Measurements from ENCODE around the gene PYY. TPM values are rescaled to one million over a fixed set of nuclear protein-coding genes. Genes with fewer than 3 reads are reported as not detected.
A peak's percentile ranks its signal among the peaks of the same experiment; 100 is the strongest.
"Not testable (repeated sequence)": the region's sequence is repeated elsewhere in the genome, so short reads cannot be mapped to it uniquely, and the experiment has no call there.

Gene PYY
- total RNA-seq = not detected

GRCh38 chr17:43953746-43954145, at the start of gene PYY:
Gene PYY (minus strand): TSS chr17:43953940. CDS start chr17:43953483, 457 bp downstream.
- no peak for DNase-seq

DNA sequence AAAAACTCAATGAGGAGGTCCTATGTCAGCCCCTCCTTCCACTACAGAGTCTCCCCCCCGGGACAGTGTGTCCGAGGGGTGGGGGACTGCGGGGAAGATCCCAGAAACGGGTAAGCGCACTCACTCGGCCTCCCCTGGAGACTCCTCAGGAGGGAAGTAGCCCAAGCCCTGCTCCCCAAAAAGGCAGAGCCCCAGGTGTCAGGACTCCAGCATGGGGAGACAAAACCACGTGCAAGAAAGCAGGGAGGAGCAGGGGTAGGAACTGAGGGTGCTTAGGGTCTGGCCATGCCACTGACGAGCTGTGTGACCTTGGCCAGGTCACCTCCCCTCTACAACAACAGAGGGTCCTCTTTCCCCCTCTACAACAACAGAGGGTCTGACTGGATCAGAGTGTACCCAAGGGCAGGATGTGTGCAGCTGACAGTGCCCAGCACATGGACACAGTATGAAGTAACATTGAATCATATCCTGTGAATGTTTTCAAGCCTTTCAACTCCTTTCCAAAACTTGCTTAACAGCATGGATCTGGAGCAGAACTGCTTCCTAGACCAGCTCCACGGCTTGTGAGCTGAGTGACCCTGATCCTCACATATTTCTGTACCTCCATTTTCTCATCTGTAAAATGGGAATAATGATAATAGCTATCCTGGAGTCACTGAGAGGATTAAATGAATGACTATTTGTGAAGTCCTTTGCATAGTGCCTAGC, 48.6 kb upstream of the PYY start:
- DNase-seq = no peak

- DNase-seq = no peak
These were observed 47.8 kb upstream of the PYY start for GRCh38 chr17:44001461-44001920.

- no peak for DNase-seq
These were observed 47.2 kb upstream of the PYY start for GRCh38 chr17:44000871-44001460.

DNA sequence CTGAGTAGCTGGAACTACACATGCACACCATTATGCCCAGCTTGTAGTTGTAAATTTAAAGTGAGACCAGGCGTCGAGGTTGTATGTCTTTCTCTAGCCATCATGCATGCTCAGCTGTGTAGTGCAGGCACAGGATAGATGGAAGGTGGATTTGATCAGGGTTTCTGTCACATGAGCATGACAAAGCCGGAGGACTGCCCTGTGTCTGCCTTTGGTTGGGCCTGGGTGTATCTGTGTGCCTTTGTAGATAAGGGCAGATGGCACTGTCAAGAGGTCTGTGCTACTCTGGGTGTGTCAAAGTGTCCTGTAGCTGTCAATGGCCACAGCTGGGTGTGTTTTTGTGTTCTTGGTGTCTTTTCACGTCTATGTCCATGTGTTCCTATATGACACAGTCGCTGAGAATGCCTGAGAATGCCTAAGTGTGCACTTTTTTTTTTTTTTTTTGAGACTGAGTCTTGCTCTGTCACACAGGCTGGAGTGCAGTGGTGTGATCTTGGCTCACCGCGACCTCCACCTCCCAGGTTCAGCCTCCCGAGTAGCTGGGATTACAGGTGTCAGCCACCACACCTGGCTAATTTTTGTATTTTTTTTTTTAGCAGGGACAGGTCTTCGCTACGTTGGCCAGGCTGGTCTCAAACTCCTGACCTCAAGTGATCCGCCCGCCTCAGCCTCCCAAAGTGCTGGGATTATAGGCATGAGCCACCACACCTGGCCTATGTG, 46.6 kb upstream of the PYY start:
- no peak for DNase-seq

DNA sequence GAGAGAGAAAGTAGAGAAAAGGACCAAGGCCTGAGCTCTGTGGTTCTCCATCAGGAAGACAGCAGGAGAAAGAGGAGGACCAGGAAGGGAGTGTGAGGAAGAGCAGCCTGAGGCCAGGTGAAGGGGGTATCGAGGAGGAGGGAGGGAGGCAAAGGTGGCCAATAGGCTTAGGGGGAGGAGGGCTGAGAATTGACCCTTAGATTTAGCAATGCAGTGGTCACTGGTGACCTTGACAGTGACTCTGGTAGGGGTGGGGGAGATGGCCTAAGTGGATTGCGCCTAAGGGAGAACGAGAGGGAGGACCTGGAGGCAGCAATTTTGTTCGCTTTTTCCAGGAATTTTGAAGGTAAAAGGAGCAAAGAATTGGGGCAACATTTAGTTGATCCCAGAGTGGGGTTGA, 45.3 kb upstream of the PYY start:
- no peak for DNase-seq

DNA sequence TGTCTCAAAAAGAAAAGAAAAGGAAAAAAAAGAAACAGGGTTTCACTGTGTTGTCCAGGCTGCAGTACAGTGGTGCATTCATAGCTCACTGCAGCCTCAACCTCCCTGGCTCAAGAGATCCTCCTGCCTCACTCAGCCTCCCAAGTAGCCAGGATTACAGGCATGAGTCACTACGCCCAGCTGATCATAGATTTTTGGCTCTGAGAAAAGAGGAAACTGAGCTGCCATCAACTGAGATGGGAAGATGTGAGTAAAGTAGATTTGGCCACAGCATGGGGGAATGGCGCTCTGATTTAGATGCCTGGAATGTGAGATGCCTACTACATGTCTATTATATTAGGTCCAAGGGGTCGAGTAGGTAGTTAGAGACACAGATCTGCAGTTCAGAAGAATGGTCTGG, 44.8 kb upstream of the PYY start:
- DNase-seq = no peak

GRCh38 chr17:43997180-43997579, 43.4 kb upstream of the PYY start:
- DNase-seq = not testable (repeated sequence)

- DNase-seq = no peak
These were observed 41.4 kb upstream of the PYY start for GRCh38 chr17:43995150-43995471.

DNA sequence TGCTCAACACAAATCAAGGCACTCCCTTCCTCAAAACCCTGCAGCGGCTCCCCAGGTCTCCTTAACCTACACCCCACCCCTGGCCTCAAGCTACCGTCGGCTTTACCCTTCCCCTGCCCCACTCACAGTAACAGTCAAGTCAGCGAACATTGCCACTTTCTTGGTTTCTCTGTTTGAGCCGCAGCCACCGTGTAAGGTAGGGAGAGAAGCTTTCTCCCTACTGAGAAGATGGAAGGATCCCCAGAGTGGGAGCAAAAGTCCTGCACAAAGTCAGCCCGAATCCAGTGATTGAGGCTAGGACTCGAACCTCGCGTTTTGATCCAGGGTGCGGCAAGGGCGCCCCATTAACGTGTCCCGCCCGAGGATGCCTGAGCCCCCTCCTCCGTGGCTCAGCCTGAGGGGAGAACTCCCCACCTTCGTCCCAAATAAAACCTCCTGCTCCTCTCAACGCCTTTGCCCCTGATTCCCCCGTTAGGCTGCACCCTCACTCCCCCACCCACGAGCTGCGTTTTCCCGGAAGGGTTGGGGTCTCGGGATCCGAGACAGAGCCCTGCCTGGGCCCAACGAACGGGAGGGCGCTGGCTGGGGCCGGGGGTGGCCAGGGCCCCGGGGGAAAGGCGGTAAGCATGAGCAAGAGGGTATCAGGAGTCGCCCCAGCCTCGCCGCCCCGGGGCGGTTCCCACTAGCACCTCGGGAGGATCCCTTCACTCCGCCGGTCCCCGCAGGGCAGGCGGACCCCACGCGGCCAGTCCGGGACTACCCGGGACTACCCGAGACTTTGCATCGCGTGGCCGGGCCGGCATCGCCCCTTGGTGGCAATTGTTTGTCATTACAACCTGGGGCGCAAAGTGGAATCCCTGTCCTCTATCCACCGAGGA, 40.8 kb upstream of the PYY start:
- peak; percentile 12 for DNase-seq

GRCh38 chr17:43992641-43993040, 38.9 kb upstream of the PYY start:
- no peak for DNase-seq

DNA sequence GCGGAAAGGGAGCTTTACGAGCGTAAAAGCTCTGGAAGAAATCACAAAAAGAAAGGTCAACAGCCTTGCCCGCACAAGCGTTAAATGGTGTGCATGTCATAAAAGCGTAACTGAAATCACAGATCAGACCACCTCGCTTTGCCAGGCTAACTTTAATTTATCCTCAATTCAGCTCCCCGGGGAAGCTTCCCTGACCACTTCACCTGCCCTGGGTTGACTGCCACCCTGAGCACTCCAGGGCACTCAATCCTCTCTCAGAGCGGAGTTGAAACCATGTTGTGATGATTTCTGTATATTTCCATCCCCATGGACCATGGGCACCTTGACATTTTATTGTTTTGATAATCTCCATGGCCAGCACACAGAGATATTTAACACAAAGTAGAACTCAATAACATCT, 34.6 kb upstream of the PYY start:
- DNase-seq = no peak

DNA sequence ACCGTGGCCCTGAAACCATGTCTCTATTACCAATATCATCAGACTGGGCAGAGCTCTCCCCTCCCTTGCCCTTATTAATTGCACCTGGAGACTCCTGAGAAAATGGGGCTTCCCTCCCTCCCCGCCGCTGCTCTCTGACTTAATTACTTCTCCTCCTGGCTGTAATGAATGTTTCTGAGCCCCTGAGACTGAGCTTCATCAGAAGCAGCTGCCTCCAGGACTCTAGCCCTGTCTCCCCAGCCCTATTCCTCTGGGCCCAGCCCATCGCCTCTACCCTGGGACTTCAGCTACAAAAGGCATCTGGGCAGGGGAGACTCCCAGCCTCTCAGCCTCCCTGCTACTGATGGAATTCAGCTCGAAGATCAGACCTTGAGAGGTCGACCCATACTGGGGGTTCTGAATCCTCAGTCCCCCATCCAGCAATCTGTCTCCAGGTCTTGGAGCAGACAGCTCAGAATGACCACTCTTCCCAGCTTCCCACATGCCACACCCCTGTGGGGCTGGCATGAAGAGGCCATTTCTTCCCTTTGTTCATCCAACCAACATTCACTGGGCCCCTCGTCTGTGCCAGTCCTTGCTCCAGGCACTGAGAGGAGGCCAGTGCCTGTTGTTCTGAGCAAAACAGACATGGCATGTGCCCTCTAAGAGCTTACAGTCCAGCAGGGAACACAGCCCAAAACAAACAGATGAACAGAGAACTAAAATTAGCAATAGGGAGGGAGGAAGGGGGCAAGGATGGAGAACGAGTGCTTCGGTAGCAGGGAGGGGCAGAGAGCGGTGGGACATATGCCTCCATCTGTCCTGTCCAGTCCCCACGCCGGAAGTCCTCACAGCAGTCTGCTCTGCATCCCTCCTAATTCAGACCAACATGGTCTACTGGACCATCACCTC, 33.6 kb upstream of the PYY start:
- no peak for DNase-seq

DNA sequence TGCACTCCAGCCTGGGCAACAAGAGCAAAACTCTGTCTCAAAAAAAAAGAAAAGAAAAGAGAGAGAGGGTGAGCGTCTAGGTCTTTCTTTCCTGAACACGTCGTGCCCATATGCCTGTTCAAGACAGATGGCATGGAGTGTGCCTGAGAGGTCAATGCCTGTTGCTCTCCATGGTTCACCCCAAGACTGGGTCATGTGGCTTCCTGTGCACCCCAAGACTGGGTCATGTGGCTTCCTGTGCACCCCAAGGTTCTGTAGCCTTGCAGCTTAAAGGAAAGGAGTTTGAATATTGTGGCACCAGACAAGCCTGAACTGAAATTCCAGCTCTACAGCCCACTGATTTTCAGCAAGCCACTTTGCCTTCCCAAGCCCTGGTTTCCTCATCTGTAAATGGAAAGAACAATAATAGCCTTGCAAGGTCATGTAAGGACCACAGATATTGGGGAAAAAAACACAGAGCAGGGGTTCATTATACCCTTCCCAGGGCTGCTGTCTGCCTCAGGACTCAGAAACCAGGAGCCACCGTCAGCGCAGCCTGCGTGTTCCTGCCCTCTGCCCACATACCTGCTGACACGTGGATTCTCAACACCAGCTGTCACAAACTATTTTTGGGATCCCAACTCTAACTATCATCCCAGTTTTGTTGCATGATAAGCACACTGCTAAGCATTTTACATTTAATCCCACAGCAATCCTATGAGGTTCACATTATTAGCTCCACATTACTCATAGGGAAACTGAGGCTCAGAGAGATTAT, 32.7 kb upstream of the PYY start:
- DNase-seq = peak; percentile 13

DNA sequence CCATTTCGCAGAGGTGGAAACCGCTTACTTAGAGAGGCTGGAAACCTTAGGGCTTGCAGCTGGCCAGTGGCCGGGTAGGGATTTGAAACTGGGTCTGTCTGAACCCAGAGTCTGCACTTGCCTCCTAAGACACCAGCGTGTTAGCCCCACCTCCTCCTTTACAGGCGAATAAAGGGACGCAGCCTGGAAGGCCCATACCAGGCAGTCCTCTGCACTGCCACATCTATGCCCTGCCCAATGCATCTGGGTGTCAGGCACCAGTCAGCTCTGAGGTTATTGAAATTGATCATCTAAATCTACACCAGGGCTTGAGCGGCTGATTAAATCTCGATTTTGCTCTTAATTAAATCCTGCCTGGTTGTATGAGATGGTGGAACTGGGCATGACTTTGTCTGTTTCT, 30.8 kb upstream of the PYY start:
- no peak for DNase-seq

DNA sequence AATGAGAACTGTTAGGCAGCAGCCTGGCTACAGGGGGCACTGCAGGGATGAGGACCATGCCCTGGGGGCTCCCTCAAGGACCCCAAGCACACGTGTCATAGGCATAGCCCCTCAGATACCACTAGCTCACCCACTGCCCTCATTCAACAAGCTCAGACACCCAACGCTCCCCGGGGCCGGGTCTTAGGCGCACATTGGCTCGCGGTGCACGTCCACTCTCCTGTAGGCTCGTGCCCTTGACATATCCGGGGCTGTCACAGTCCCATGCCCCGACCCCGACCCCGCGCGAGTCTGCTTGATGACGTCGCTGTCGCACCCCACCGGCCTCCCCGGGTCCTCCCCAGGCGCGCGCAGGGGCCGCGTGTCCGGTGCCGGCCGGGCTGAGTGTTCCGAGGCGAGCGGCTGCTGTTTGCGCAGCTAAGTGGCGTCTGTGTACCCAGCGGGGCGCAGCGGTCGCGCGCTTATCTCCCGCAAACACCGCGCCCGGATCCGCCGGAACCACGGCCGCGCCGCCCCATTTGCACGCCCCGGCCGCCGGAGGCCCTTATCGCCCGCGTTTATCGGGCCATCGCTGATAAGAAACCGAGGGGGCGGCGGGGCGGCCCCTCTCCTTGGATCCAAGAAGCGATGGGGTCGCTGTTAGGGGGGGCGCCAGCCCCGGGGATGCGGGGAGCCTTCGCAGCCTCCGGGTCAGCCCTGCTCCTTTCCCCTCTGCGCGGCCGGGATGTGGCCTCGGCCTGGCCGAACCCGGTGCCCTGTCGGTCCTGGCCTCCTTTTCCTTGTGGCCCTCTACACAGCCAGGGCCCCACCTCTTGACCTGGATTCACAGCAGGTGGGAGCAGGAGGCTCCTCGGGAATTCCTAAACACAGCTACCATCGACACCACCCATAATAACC, 30.0 kb upstream of the PYY start:
- no peak for DNase-seq

DNA sequence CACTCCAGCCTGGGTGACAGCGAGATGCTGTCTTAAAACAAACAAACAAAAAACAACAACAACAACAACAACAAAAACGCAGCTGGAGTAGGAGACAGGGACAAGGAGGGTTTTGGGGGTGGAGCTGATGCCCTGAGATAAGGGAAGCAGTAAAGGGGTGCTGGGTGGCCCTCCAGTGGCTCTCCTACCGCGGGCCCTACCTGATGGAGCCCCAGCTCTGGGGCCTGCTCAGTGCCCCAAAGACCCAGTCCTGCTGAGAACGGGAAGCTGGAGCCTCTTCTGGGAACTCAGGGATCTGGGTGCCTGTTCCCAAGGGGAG, 29.4 kb upstream of the PYY start:
- no peak for DNase-seq

GRCh38 chr17:43982171-43982570, 28.4 kb upstream of the PYY start:
- DNase-seq = no peak

GRCh38 chr17:43979671-43980070, 25.9 kb upstream of the PYY start:
- DNase-seq = no peak

DNA sequence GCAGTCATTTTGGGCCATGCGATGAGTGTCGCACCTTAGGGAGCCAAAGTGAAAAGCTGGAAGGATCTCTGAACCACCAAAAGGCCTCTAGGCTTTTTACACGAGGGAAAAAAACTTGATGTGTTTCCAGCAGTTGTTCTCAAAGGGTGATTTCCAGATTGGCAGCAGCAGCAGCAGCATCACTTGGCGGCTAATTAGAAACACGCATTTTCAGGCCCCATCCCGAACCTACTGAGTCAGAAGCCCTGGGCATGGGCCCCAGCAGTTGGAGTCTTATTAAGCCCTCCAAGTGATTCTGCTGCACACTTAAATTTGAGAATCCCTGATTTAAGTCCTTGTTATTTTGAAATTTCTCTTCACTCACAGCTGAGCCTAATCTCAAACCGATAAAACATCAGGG, 25.3 kb upstream of the PYY start:
- no peak for DNase-seq
